ENCODE results near the gene RP9. TPM values are rescaled to one million over a fixed set of nuclear protein-coding genes. Genes with fewer than 3 reads are reported as not detected.

Gene RP9
- polyA plus RNA-seq, 2 of the 4 experiments (the other 2 are of a cell fraction), result 25.7 to 51.5 TPM

DNA sequence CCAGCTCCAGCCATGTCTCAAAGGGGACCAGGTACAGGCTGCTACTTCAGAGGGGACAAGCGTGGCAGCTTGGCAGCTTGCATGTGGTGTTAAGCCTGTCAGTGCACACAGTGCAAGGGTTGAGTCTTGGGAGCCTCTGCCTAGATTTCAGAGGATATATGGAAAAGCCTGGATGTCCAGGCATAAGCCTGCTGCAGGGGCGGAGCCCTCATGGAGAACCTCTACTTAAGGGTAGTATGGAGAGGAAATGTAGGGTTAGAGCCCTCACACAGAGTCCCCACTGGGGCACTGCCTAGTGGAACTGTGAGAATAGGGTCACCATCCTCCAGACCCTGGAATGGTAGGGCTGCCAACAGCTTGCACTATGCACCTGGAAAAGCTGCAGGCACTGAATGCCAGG is 38.9 kb downstream of the RP9 start:
- DNase-seq (ENCODE audit: low read depth in 1 of 2, low spot score in 1 of 2) (no peak), FAIRE-seq (no peak), ATAC-seq (no peak)
- Histone ChIP-seq H3K27ac (no peak overlapping the region), H3K4me3 (no peak overlapping the region), H3K4me2 (no peak overlapping the region), H3K9me3 (peaks cover 34% of the 10 kb centered on the region), H3K4me1 (no peaks in the 10 kb centered on the region)
- CTCF ChIA-PET, result interaction anchor here (1.4 to 1.5 kb wide), 2 partner anchors 17 to 39 kb away, joined by 3 to 6 read pairs; partner anchors contain the start of gene RP9
- TF ChIP-seq CBX8 (IDR thresholded peaks at IDR 0.05), result no peak
- TF ChIP-seq, protein P1, sequence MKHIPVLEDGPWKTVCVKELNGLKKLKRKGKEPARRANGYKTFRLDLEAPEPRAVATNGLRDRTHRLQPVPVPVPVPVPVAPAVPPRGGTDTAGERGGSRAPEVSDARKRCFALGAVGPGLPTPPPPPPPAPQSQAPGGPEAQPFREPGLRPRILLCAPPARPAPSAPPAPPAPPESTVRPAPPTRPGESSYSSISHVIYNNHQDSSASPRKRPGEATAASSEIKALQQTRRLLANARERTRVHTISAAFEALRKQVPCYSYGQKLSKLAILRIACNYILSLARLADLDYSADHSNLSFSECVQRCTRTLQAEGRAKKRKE (CRISPR knock-in tag; IDR thresholded peaks at IDR 0.05; ENCODE audit: low read depth), result no peak
- TF ChIP-seq, protein P2, sequence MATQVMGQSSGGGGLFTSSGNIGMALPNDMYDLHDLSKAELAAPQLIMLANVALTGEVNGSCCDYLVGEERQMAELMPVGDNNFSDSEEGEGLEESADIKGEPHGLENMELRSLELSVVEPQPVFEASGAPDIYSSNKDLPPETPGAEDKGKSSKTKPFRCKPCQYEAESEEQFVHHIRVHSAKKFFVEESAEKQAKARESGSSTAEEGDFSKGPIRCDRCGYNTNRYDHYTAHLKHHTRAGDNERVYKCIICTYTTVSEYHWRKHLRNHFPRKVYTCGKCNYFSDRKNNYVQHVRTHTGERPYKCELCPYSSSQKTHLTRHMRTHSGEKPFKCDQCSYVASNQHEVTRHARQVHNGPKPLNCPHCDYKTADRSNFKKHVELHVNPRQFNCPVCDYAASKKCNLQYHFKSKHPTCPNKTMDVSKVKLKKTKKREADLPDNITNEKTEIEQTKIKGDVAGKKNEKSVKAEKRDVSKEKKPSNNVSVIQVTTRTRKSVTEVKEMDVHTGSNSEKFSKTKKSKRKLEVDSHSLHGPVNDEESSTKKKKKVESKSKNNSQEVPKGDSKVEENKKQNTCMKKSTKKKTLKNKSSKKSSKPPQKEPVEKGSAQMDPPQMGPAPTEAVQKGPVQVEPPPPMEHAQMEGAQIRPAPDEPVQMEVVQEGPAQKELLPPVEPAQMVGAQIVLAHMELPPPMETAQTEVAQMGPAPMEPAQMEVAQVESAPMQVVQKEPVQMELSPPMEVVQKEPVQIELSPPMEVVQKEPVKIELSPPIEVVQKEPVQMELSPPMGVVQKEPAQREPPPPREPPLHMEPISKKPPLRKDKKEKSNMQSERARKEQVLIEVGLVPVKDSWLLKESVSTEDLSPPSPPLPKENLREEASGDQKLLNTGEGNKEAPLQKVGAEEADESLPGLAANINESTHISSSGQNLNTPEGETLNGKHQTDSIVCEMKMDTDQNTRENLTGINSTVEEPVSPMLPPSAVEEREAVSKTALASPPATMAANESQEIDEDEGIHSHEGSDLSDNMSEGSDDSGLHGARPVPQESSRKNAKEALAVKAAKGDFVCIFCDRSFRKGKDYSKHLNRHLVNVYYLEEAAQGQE (IDR thresholded peaks at IDR 0.05), result no peak
- TF ChIP-seq, protein P3, sequence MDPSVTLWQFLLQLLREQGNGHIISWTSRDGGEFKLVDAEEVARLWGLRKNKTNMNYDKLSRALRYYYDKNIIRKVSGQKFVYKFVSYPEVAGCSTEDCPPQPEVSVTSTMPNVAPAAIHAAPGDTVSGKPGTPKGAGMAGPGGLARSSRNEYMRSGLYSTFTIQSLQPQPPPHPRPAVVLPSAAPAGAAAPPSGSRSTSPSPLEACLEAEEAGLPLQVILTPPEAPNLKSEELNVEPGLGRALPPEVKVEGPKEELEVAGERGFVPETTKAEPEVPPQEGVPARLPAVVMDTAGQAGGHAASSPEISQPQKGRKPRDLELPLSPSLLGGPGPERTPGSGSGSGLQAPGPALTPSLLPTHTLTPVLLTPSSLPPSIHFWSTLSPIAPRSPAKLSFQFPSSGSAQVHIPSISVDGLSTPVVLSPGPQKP (IDR thresholded peaks at IDR 0.05; ENCODE audit: low read depth, low read length), result no peak
- no peak for TF ChIP-seq KDM1A (IDR thresholded peaks at IDR 0.05; ENCODE audit: low read depth)
- TF ChIP-seq, protein P4, sequence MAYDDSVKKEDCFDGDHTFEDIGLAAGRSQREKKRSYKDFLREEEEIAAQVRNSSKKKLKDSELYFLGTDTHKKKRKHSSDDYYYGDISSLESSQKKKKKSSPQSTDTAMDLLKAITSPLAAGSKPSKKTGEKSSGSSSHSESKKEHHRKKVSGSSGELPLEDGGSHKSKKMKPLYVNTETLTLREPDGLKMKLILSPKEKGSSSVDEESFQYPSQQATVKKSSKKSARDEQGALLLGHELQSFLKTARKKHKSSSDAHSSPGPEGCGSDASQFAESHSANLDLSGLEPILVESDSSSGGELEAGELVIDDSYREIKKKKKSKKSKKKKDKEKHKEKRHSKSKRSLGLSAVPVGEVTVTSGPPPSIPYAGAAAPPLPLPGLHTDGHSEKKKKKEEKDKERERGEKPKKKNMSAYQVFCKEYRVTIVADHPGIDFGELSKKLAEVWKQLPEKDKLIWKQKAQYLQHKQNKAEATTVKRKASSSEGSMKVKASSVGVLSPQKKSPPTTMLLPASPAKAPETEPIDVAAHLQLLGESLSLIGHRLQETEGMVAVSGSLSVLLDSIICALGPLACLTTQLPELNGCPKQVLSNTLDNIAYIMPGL (CRISPR knock-in tag; IDR thresholded peaks at IDR 0.05; ENCODE audit: borderline replicate concordance), result no peak
- TF ChIP-seq RFX5 (IDR thresholded peaks at IDR 0.05), result no peak
- no peak for TF ChIP-seq HOXB13 (CRISPR knock-in tag; IDR thresholded peaks at IDR 0.05; ENCODE audit: low read depth)
- TF ChIP-seq NFE2L2 (conservative IDR thresholded peaks at IDR 0.05; ENCODE audit: low read length), result no peak
- TF ChIP-seq EHMT2 (IDR thresholded peaks at IDR 0.05; ENCODE audit: low read depth), result no peak
- no peak for TF ChIP-seq KDM5A (IDR thresholded peaks at IDR 0.05)
- no peak for TF ChIP-seq BHLHE40 (IDR thresholded peaks at IDR 0.05; ENCODE audit: low read depth, low read length)
- POLR2A ChIA-PET, result no interaction called here
- 60% methylated on average over 2 of the region's 2 CpGs for WGBS (ENCODE audit: missing lambda C conversion rate)

DNA sequence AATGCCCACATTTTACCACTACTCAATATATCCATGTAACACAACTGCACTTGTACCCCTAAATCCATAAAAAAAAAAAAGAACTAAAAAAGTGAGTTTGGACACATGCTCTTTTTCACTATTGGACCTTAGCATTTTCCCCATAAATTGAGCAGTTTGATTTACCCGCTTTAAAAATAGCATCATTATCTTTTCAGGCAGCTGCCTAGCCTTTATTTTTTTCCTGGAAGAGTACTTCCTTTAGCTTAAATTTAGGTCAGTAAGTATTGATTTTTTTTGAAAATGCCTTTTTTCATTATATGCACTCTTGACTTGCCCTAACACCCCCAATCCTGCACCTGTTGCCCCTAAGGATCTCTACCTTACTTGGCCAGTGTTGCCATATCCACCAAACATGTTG is 41.3 kb downstream of the RP9 start:
- H3K4me3 ChIP-seq, result no peak overlapping the region
- no peaks in the 10 kb centered on the region for H3K4me1 ChIP-seq
- TF ChIP-seq HDAC2 (IDR thresholded peaks at IDR 0.05) (no peak), HOXA7 (CRISPR knock-in tag; IDR thresholded peaks at IDR 0.05) (no peak), EHF (CRISPR knock-in tag; IDR thresholded peaks at IDR 0.05) (no peak), EP300 (IDR thresholded peaks at IDR 0.05) (no peak), RCOR1 (IDR thresholded peaks at IDR 0.05; ENCODE audit: low read depth, low read length) (no peak), CEBPB (IDR thresholded peaks at IDR 0.05) (no peak), CHD2 (IDR thresholded peaks at IDR 0.05; ENCODE audit: low read length, partially characterized antibody) (no peak), TP53 (CRISPR knock-in tag; IDR thresholded peaks at IDR 0.05) (no peak), FOXS1 (CRISPR knock-in tag; IDR thresholded peaks at IDR 0.05) (no peak), HOXB13 (CRISPR knock-in tag; IDR thresholded peaks at IDR 0.05; ENCODE audit: low read depth) (no peak)
- TF ChIP-seq, protein P5, sequence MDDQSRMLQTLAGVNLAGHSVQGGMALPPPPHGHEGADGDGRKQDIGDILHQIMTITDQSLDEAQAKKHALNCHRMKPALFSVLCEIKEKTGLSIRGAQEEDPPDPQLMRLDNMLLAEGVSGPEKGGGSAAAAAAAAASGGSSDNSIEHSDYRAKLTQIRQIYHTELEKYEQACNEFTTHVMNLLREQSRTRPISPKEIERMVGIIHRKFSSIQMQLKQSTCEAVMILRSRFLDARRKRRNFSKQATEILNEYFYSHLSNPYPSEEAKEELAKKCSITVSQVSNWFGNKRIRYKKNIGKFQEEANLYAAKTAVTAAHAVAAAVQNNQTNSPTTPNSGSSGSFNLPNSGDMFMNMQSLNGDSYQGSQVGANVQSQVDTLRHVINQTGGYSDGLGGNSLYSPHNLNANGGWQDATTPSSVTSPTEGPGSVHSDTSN (IDR thresholded peaks at IDR 0.05), result no peak
- 88% methylated on average over 1 of the region's 1 CpG for WGBS (ENCODE audit: missing lambda C conversion rate)
- peaks cover 34% of the 10 kb centered on the region for H3K9me3 ChIP-seq
- no peak for DNase-seq (ENCODE audit: low read depth in 1 of 2, low spot score in 1 of 2)
- ChIA-PET POLR2A (no interaction called here), CTCF (interaction anchor here (0.7 to 2.1 kb wide), 3 partner anchors 10 to 1163 kb away, joined by 3 to 7 read pairs (median 3); partner anchors contain the start of gene RP9)
- H3K27ac ChIP-seq, result no peak overlapping the region
- no peak overlapping the region for H3K4me2 ChIP-seq
- no peak for FAIRE-seq
- no peak for ATAC-seq

Measured in A549 (cell line).